SJCRH30 (cell line): ENCODE results near the gene BRMS1. TPM values are rescaled to one million over a fixed set of nuclear protein-coding genes. Genes with fewer than 3 reads are reported as not detected.

Source experiments
- DNase-seq, 2 experiments: peaks; one replicate each; pipeline ENCODE4 v3.0.0-alpha.2; 2015 to 2020
- H3K27ac ChIP-seq: fragments of 250-450 bp; sonication (Bioruptor Pico); 2 replicates; pipeline ENCODE4 v1.5.1; 2020; ENCODE audit warnings: mild to moderate bottlenecking, moderate library complexity
- H3K27me3 ChIP-seq: fragments of 250-450 bp; sonication (Bioruptor Pico); 2 replicates; pipeline ENCODE4 v1.5.1; 2020; ENCODE audit warnings: mild to moderate bottlenecking, moderate library complexity
- H3K36me3 ChIP-seq: fragments of 250-450 bp; sonication (Bioruptor Pico); 2 replicates; pipeline ENCODE4 v1.5.1; 2020; ENCODE audit warnings: mild to moderate bottlenecking, moderate library complexity
- H3K4me1 ChIP-seq: fragments of 250-450 bp; sonication (Bioruptor Pico); 2 replicates; pipeline ENCODE4 v1.5.1; 2020; ENCODE audit warnings: mild to moderate bottlenecking, moderate library complexity
- H3K4me3 ChIP-seq: fragments of 250-450 bp; sonication (Bioruptor Pico); 2 replicates; pipeline ENCODE4 v1.5.1; 2020; ENCODE audit warnings: mild to moderate bottlenecking, moderate library complexity
- H3K9me3 ChIP-seq: fragments of 250-450 bp; sonication (Bioruptor Pico); replicated peaks from 2 replicates; pipeline ENCODE4 v1.5.1; 2020; ENCODE audit warnings: mild to moderate bottlenecking, moderate library complexity
- total RNA-seq: library from RNA; depleted of rRNA; stranded (reverse); fragments of >200 nt; shearing (Covaris generic); gene quantifications from 2 replicates; pipeline ENCODE4 v1.2.3, GENCODE V29; 2014

Gene BRMS1
- total RNA-seq, 1 experiment from 2014 or later: 40.5 TPM

GRCh38 chr11:66346476-66347424 lies 1.8 kb upstream of the BRMS1 start:
- DNase-seq: no peak
- Histone ChIP-seq H3K27me3 (no peaks in the 10 kb centered on the region), H3K27ac (no peak overlapping the region), H3K4me1 (peaks cover 2% of the 10 kb centered on the region; the same call in 1 of the 2 replicates), H3K9me3 (no peaks in the 10 kb centered on the region), H3K4me3 (peak overlapping the region; percentile 69), H3K36me3 (no peaks in the 10 kb centered on the region)

GRCh38 chr11:66345316-66345649 lies 379 bp upstream of the BRMS1 start:
- Histone ChIP-seq H3K4me3 (peak overlapping the region; percentile 74), H3K36me3 (no peaks in the 10 kb centered on the region), H3K27ac (no peak overlapping the region), H3K9me3 (no peaks in the 10 kb centered on the region), H3K4me1 (peaks cover 2% of the 10 kb centered on the region; the same call in 1 of the 2 replicates), H3K27me3 (no peaks in the 10 kb centered on the region)
- no peak for DNase-seq

- no peak overlapping the region for H3K4me3 ChIP-seq
- no peaks in the 10 kb centered on the region for H3K27me3 ChIP-seq
- peaks cover 2% of the 10 kb centered on the region; the same call in 1 of the 2 replicates for H3K4me1 ChIP-seq
- H3K9me3 ChIP-seq: no peaks in the 10 kb centered on the region
- H3K27ac ChIP-seq: no peak overlapping the region
- H3K36me3 ChIP-seq: no peaks in the 10 kb centered on the region
- no peak for DNase-seq
Measured at GRCh38 chr11:66343176-66343575, 1.7 kb downstream of the BRMS1 start.

- no peak for DNase-seq
- Histone ChIP-seq H3K36me3 (no peaks in the 10 kb centered on the region), H3K27ac (no peak overlapping the region), H3K4me1 (peaks cover 12% of the 10 kb centered on the region), H3K9me3 (no peaks in the 10 kb centered on the region), H3K27me3 (no peaks in the 10 kb centered on the region), H3K4me3 (no peak overlapping the region)
Measured at GRCh38 chr11:66341502-66342126, 3.3 kb downstream of the BRMS1 start.

- Histone ChIP-seq H3K27me3 (no peaks in the 10 kb centered on the region), H3K9me3 (no peaks in the 10 kb centered on the region), H3K36me3 (no peaks in the 10 kb centered on the region), H3K4me3 (no peak overlapping the region), H3K4me1 (peaks cover 15% of the 10 kb centered on the region), H3K27ac (no peak overlapping the region)
- DNase-seq: no peak
Measured at GRCh38 chr11:66340596-66341501, 4.1 kb downstream of the BRMS1 start.

- Histone ChIP-seq H3K9me3 (no peaks in the 10 kb centered on the region), H3K36me3 (no peaks in the 10 kb centered on the region), H3K4me1 (peaks cover 15% of the 10 kb centered on the region), H3K4me3 (no peak overlapping the region), H3K27me3 (no peaks in the 10 kb centered on the region), H3K27ac (no peak overlapping the region)
- DNase-seq: no peak
Measured at GRCh38 chr11:66339686-66340483, 5.0 kb downstream of the BRMS1 start.

GRCh38 chr11:66339162-66339675 lies 5.7 kb downstream of the BRMS1 start:
- peaks cover 15% of the 10 kb centered on the region for H3K4me1 ChIP-seq
- no peak overlapping the region for H3K27ac ChIP-seq
- DNase-seq: no peak
- H3K4me3 ChIP-seq: no peak overlapping the region
- no peaks in the 10 kb centered on the region for H3K27me3 ChIP-seq
- no peaks in the 10 kb centered on the region for H3K36me3 ChIP-seq
- no peaks in the 10 kb centered on the region for H3K9me3 ChIP-seq

GRCh38 chr11:66338276-66339161 lies 6.4 kb downstream of the BRMS1 start:
- Histone ChIP-seq H3K4me3 (no peak overlapping the region), H3K9me3 (no peaks in the 10 kb centered on the region), H3K4me1 (peaks cover 15% of the 10 kb centered on the region), H3K27me3 (no peaks in the 10 kb centered on the region), H3K36me3 (no peaks in the 10 kb centered on the region), H3K27ac (no peak overlapping the region)
- no peak for DNase-seq

- Histone ChIP-seq H3K9me3 (no peaks in the 10 kb centered on the region), H3K4me3 (no peak overlapping the region), H3K27ac (peak overlapping the region; percentile 31; the same call in 1 of the 2 replicates), H3K4me1 (peaks cover 15% of the 10 kb centered on the region), H3K36me3 (no peaks in the 10 kb centered on the region), H3K27me3 (no peaks in the 10 kb centered on the region)
- DNase-seq: no peak
Measured at GRCh38 chr11:66337103-66337899, 7.6 kb downstream of the BRMS1 start.

- H3K9me3 ChIP-seq: no peaks in the 10 kb centered on the region
- no peaks in the 10 kb centered on the region for H3K36me3 ChIP-seq
- DNase-seq: peak; percentile 67 to 69
- no peaks in the 10 kb centered on the region for H3K27me3 ChIP-seq
- peak within 1 kb of the TSS; percentile 55 for H3K4me3 ChIP-seq
- H3K27ac ChIP-seq: peak within 1 kb of the TSS; percentile 31
- peaks cover 15% of the 10 kb centered on the region for H3K4me1 ChIP-seq
Measured at GRCh38 chr11:66336234-66337102, 8.4 kb downstream of the BRMS1 start, which contains the start of gene RIN1. Gene RIN1 (minus strand): TSS chr11:66336434. CDS start chr11:66336402, 32 bp downstream.

GRCh38 chr11:66335531-66336233 lies 9.2 kb downstream of the BRMS1 start:
- no peaks in the 10 kb centered on the region for H3K36me3 ChIP-seq
- DNase-seq: peak; percentile 55 to 57
- peak overlapping the region; percentile 55 for H3K4me3 ChIP-seq
- H3K4me1 ChIP-seq: peaks cover 15% of the 10 kb centered on the region
- H3K27me3 ChIP-seq: no peaks in the 10 kb centered on the region
- H3K27ac ChIP-seq: peak overlapping the region; percentile 31
- H3K9me3 ChIP-seq: no peaks in the 10 kb centered on the region
